ENCODE measurements around the gene NFIA. TPM values are rescaled to one million over a fixed set of nuclear protein-coding genes. Genes with fewer than 3 reads are reported as not detected.
A peak's percentile ranks its signal among the peaks of the same experiment; 100 is the strongest.

The NFIA gene
- total RNA-seq, 1 experiment from 2014 or later = 0.35 TPM

DNA sequence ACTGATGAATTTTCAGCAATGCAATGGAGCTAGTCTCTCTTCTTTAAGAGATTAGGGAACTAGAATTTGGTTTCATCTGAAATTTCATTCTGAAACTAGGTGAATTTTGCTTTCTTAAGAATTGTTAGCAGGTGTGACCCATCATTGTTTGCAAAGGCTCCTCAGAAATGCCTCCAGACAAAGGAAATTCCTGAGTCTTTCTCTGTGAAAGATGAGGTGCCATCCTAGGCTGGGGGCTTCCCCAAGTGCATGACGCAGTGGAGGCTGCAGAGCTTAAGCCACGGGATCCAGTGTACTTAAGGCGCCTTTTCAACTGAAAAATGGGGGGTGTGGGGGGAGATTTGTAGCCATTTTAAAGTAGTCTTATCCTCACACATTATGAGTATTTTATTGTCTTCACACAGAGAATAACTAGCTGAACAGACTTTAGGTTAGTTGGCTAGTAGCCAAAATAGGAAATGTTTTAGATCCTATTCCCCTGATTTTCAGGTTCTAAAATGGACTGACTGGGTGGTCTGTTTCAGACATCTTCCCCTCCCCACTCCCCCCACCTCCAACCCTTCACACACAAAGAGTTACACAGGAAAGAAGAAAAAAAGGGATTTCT, 202.0 kb downstream of the NFIA start:
- H3K27me3 ChIP-seq (ENCODE audit: insufficient read depth, low read length) = no peaks in the 10 kb centered on the region
- H3K9me3 Mint-ChIP-seq = no peaks in the 10 kb centered on the region
- no peak overlapping the region for H2BK12ac ChIP-seq (ENCODE audit: insufficient read length, low read depth, low read length)
- no peaks in the 10 kb centered on the region for H3K36me3 Mint-ChIP-seq (ENCODE audit: insufficient read depth in 1 of 3, low read depth in 3 of 3)
- H3K79me2 ChIP-seq (ENCODE audit: insufficient read depth, low read length) = no peaks in the 10 kb centered on the region
- TF ChIP-seq, protein P1, sequence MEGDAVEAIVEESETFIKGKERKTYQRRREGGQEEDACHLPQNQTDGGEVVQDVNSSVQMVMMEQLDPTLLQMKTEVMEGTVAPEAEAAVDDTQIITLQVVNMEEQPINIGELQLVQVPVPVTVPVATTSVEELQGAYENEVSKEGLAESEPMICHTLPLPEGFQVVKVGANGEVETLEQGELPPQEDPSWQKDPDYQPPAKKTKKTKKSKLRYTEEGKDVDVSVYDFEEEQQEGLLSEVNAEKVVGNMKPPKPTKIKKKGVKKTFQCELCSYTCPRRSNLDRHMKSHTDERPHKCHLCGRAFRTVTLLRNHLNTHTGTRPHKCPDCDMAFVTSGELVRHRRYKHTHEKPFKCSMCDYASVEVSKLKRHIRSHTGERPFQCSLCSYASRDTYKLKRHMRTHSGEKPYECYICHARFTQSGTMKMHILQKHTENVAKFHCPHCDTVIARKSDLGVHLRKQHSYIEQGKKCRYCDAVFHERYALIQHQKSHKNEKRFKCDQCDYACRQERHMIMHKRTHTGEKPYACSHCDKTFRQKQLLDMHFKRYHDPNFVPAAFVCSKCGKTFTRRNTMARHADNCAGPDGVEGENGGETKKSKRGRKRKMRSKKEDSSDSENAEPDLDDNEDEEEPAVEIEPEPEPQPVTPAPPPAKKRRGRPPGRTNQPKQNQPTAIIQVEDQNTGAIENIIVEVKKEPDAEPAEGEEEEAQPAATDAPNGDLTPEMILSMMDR (conservative IDR thresholded peaks at IDR 0.05) = no peak
- no peak overlapping the region for H3K4ac ChIP-seq (ENCODE audit: low read depth, low read length)
- no peak overlapping the region for H2AK5ac ChIP-seq (ENCODE audit: insufficient read length, low read length)
- H3K14ac ChIP-seq (ENCODE audit: insufficient read depth, low read length) = no peak overlapping the region
- no peak overlapping the region for H3K18ac ChIP-seq (ENCODE audit: insufficient read length, low read depth, low read length)
- H2BK5ac ChIP-seq (ENCODE audit: insufficient read length, low read length) = no peak overlapping the region
- H4K5ac ChIP-seq (ENCODE audit: insufficient read length, low read depth, low read length) = no peak overlapping the region
- H2BK20ac ChIP-seq (ENCODE audit: low read depth, low read length, poor library complexity, severe bottlenecking) = no peak overlapping the region
- H3K56ac ChIP-seq (ENCODE audit: insufficient read length, low read depth, low read length) = no peak overlapping the region
- H3K27ac Mint-ChIP-seq = peak overlapping the region; percentile 29 to 85 (median 80); a peak in 5 of 7 replicates
- no peak overlapping the region for H4K8ac ChIP-seq (replicated peaks; ENCODE audit: insufficient read length, low read depth, low read length)
- peak overlapping the region; percentile 52 for H2BK120ac ChIP-seq (ENCODE audit: low read depth, low read length, poor library complexity, severe bottlenecking)
- H3K9ac ChIP-seq (ENCODE audit: extremely low read depth, insufficient read length, low read length) = no peak overlapping the region
- WGBS (ENCODE audit: extremely low coverage, insufficient read length, low lambda C conversion rate) = no CpG with 5 or more reads among the region's 3 CpGs
- no peaks in the 10 kb centered on the region for H4K20me1 ChIP-seq (ENCODE audit: control insufficient read depth, insufficient read depth, insufficient read length)
- H3K27ac ChIP-seq (ENCODE audit: insufficient read length, low read depth, low read length) = no peak overlapping the region
- H3K23ac ChIP-seq (ENCODE audit: insufficient read length, low read depth, low read length) = no peak overlapping the region
- no peaks in the 10 kb centered on the region for H3K9me3 ChIP-seq (ENCODE audit: control insufficient read depth, low read depth, low read length)
- no peak for DNase-seq
- peaks cover 6% of the 10 kb centered on the region; the same call in 1 of the 2 replicates for H3K4me1 ChIP-seq (ENCODE audit: insufficient read depth, low read length)
- H3T11ph ChIP-seq (ENCODE audit: low read length) = peak overlapping the region; percentile 55
- H3K4me2 ChIP-seq (ENCODE audit: insufficient read depth, insufficient read length, low read length) = no peak overlapping the region
- H3K27me3 Mint-ChIP-seq (ENCODE audit: low read depth) = no peaks in the 10 kb centered on the region
- no peak overlapping the region for H2BK15ac ChIP-seq (ENCODE audit: low read depth, low read length)
- no peak overlapping the region for H4K91ac ChIP-seq (ENCODE audit: insufficient read length, low read depth, low read length)
- no peak overlapping the region; a peak in 1 of 5 replicates for H3K4me3 Mint-ChIP-seq
- H3K23me2 ChIP-seq (ENCODE audit: insufficient read length, low read depth, low read length, poor library complexity, severe bottlenecking) = no peaks in the 10 kb centered on the region
- H3K79me1 ChIP-seq (ENCODE audit: insufficient read depth, low read depth, low read length, poor library complexity, severe bottlenecking) = no peaks in the 10 kb centered on the region
- peaks cover 44 to 48% of the 10 kb centered on the region in 2 experiments for H3K4me1 Mint-ChIP-seq
- no peak overlapping the region for H2AFZ ChIP-seq (ENCODE audit: low read length)

Measured in H9 (cell line).